ENCODE data around the gene LMNTD1.

DNA sequence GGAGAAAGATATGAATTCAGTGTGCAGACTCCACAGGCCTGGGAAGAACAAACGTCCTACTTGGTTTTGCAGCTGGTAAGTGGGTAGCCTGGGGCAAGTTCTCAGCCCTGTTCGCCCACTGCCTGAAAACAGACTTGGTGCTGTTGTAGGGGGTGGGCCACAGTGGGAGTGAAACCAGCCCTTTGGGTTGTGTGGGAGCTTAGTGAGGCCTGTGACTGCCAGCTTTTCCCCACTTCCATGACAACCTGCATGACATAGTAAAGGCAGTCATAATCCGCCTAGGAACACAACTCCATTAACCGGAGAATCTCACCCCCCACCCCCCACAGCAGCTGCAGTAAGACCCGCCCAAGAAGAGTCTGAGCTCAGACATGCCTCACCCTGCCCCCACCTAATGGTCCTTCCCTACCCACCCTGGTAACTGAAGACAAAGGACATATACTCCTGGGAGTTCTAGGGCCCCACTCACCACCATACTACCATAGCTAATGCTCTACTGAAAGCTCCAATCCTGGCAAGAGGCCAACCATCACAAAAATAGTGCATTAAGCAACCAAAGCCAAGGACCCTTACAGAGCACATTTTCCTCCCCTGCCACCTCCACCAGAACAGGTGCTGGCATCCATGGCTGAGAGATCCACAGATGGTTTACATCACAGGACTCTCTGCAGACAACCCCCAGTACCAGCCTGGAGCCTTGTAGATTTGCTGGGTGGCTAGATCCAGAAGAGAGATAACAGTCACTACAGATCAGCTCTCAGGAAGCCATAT is 39.8 kb upstream of the LMNTD1 start:
- TF ChIP-seq, protein P1, sequence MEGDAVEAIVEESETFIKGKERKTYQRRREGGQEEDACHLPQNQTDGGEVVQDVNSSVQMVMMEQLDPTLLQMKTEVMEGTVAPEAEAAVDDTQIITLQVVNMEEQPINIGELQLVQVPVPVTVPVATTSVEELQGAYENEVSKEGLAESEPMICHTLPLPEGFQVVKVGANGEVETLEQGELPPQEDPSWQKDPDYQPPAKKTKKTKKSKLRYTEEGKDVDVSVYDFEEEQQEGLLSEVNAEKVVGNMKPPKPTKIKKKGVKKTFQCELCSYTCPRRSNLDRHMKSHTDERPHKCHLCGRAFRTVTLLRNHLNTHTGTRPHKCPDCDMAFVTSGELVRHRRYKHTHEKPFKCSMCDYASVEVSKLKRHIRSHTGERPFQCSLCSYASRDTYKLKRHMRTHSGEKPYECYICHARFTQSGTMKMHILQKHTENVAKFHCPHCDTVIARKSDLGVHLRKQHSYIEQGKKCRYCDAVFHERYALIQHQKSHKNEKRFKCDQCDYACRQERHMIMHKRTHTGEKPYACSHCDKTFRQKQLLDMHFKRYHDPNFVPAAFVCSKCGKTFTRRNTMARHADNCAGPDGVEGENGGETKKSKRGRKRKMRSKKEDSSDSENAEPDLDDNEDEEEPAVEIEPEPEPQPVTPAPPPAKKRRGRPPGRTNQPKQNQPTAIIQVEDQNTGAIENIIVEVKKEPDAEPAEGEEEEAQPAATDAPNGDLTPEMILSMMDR (IDR thresholded peaks at IDR 0.05): no peak
- TF ChIP-seq POLR2AphosphoS5 (IDR thresholded peaks at IDR 0.05; ENCODE audit: low read depth, low read length) (no peak), EZH2phosphoT487 (IDR thresholded peaks at IDR 0.05; ENCODE audit: borderline replicate concordance, low read depth) (no peak), SIN3A (IDR thresholded peaks at IDR 0.05; ENCODE audit: borderline replicate concordance, low read depth, low read length) (no peak), RFX5 (IDR thresholded peaks at IDR 0.05; ENCODE audit: low read length) (no peak), RAD21 (IDR thresholded peaks at IDR 0.05; ENCODE audit: low read length) (no peak), FOXM1 (IDR thresholded peaks at IDR 0.05; ENCODE audit: low read depth) (no peak), GABPA (IDR thresholded peaks at IDR 0.05; ENCODE audit: low read depth) (no peak)
- TF ChIP-seq, protein P2, sequence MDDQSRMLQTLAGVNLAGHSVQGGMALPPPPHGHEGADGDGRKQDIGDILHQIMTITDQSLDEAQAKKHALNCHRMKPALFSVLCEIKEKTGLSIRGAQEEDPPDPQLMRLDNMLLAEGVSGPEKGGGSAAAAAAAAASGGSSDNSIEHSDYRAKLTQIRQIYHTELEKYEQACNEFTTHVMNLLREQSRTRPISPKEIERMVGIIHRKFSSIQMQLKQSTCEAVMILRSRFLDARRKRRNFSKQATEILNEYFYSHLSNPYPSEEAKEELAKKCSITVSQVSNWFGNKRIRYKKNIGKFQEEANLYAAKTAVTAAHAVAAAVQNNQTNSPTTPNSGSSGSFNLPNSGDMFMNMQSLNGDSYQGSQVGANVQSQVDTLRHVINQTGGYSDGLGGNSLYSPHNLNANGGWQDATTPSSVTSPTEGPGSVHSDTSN (IDR thresholded peaks at IDR 0.05): no peak
- TF ChIP-seq, protein P3, sequence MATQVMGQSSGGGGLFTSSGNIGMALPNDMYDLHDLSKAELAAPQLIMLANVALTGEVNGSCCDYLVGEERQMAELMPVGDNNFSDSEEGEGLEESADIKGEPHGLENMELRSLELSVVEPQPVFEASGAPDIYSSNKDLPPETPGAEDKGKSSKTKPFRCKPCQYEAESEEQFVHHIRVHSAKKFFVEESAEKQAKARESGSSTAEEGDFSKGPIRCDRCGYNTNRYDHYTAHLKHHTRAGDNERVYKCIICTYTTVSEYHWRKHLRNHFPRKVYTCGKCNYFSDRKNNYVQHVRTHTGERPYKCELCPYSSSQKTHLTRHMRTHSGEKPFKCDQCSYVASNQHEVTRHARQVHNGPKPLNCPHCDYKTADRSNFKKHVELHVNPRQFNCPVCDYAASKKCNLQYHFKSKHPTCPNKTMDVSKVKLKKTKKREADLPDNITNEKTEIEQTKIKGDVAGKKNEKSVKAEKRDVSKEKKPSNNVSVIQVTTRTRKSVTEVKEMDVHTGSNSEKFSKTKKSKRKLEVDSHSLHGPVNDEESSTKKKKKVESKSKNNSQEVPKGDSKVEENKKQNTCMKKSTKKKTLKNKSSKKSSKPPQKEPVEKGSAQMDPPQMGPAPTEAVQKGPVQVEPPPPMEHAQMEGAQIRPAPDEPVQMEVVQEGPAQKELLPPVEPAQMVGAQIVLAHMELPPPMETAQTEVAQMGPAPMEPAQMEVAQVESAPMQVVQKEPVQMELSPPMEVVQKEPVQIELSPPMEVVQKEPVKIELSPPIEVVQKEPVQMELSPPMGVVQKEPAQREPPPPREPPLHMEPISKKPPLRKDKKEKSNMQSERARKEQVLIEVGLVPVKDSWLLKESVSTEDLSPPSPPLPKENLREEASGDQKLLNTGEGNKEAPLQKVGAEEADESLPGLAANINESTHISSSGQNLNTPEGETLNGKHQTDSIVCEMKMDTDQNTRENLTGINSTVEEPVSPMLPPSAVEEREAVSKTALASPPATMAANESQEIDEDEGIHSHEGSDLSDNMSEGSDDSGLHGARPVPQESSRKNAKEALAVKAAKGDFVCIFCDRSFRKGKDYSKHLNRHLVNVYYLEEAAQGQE (IDR thresholded peaks at IDR 0.05; ENCODE audit: low read depth, low read length): no peak
